SK-N-SH (cell line): ENCODE results near the gene FBXO42. TPM values are rescaled to one million over a fixed set of nuclear protein-coding genes. Genes with fewer than 3 reads are reported as not detected.
A peak's percentile ranks its signal among the peaks of the same experiment; 100 is the strongest.
"Not testable (repeated sequence)": the region's sequence is repeated elsewhere in the genome, so short reads cannot be mapped to it uniquely, and the experiment has no call there.

ENCODE experiments used
- CTCF ChIA-PET: fragments of 300-600, 350-600 bp; formaldehyde crosslinking; extraction: SDS; loops from one replicate; lab custom pipeline; 2021; lab: Yijun Ruan, JAX
- POLR2A ChIA-PET: fragments of 350-600 bp; sonication (Branson Sonifier 250); formaldehyde crosslinking; extraction: SDS; loops from one replicate; lab custom pipeline; 2020; ENCODE audit warnings: antibody characterized with exemption, inconsistent platforms; lab: Yijun Ruan, JAX
- DNase-seq: peaks from one replicate; pipeline ENCODE4 v3.0.0; 2012
- H2AFZ ChIP-seq: fragments of 200-600 bp; sonication (generic); 2 replicates; pipeline ENCODE4 v1.8.1; 2016; ENCODE audit warnings: antibody characterized with exemption, mild to moderate bottlenecking, low read depth
- H3F3A ChIP-seq: fragments of 200-600 bp; sonication (generic); replicated peaks from 2 replicates; pipeline ENCODE3; 2016; ENCODE audit warnings: antibody characterized with exemption, mild to moderate bottlenecking; ENCODE audit not compliant: insufficient read depth
- H3K27ac ChIP-seq, 2 experiments: fragments of 200-500 bp in 1 of 2; fragments of 200-600 bp in 1 of 2; sonication (Bioruptor generic) in 1 of 2; sonication (generic), shearing (Covaris generic) in 1 of 2; 2 replicates each; pipeline versions ENCODE4 v1.5.1 to v1.6.1; 2014 to 2016; ENCODE audit warnings: low read depth in 2 of 2, inconsistent platforms in 1 of 2, low read length in 1 of 2, mild to moderate bottlenecking in 1 of 2, mixed read lengths in 1 of 2
- H3K27me3 ChIP-seq: fragments of 200-600 bp; sonication (generic), shearing (Covaris generic); 2 replicates; pipeline ENCODE4 v1.6.1; 2016; ENCODE audit warnings: mixed run types; ENCODE audit not compliant: insufficient read depth
- H3K36me3 ChIP-seq, 2 experiments: fragments of 200-500 bp in 1 of 2; fragments of 200-600 bp in 1 of 2; sonication (Bioruptor generic) in 1 of 2; sonication (generic) in 1 of 2; replicated peaks in 1 of 2; 2 replicates each; pipeline versions ENCODE3 to v1.5.1; 2014 to 2016; ENCODE audit warnings: low read length in 1 of 2, mild to moderate bottlenecking in 1 of 2; ENCODE audit not compliant: insufficient read depth in 2 of 2, control insufficient read depth in 1 of 2
- H3K4me1 ChIP-seq, 2 experiments: fragments of 200-500 bp in 1 of 2; fragments of 200-600 bp in 1 of 2; sonication (Bioruptor generic) in 1 of 2; sonication (generic), shearing (Covaris generic) in 1 of 2; 2 replicates each; pipeline versions ENCODE4 v1.5.1 to v1.6.1; 2014 to 2016; ENCODE audit warnings: low read depth in 1 of 2, low read length in 1 of 2, mixed run types in 1 of 2; ENCODE audit not compliant: insufficient read depth in 2 of 2, control insufficient read depth in 1 of 2
- H3K4me2 ChIP-seq: fragments of 200-600 bp; sonication (generic), shearing (Covaris generic); 2 replicates; pipeline ENCODE4 v1.6.1; 2017; ENCODE audit warnings: mixed run types
- H3K4me3 ChIP-seq, 2 experiments: fragments of 200-500 bp in 1 of 2; fragments of 200-600 bp in 1 of 2; sonication (Bioruptor generic) in 1 of 2; sonication (generic), shearing (Covaris generic) in 1 of 2; 2 replicates each; pipeline versions ENCODE4 v1.5.1 to v1.8.1; 2014 to 2016; ENCODE audit warnings: low read depth in 2 of 2, inconsistent platforms in 1 of 2, low read length in 1 of 2, mild to moderate bottlenecking in 1 of 2, mixed read lengths in 1 of 2, moderate library complexity in 1 of 2
- H3K79me2 ChIP-seq: fragments of 200-600 bp; sonication (generic); 2 replicates; pipeline ENCODE4 v1.8.1; 2017; ENCODE audit warnings: mild to moderate bottlenecking; ENCODE audit not compliant: insufficient read depth
- H3K9ac ChIP-seq: fragments of 200-600 bp; sonication (generic); 2 replicates; pipeline ENCODE4 v1.6.1; 2017; ENCODE audit warnings: mixed run types
- H3K9me2 ChIP-seq: fragments of 200-600 bp; sonication (generic); 2 replicates; pipeline ENCODE4 v1.6.1; 2017; ENCODE audit warnings: mixed run types
- H3K9me3 ChIP-seq: fragments of 200-600 bp; sonication (generic); 2 replicates; pipeline ENCODE4 v1.6.1; 2017; ENCODE audit warnings: mixed run types, mild to moderate bottlenecking, moderate library complexity
- H4K20me1 ChIP-seq: fragments of 200-600 bp; sonication (generic); 2 replicates; pipeline ENCODE4 v1.6.1; 2017; ENCODE audit warnings: mild to moderate bottlenecking, mixed run types; ENCODE audit not compliant: insufficient read depth
- FOSL2 ChIP-seq: IDR thresholded peaks from 2 replicates; pipeline ENCODE4 v1.4.0; 2012; ENCODE audit warnings: low read depth, mild to moderate bottlenecking, moderate library complexity, borderline replicate concordance
- TCF12 ChIP-seq: IDR thresholded peaks from 2 replicates; pipeline ENCODE4 v1.4.0; 2012
- WGBS: methylation state at CpG from one replicate; pipeline ENCODE4 v1.1.6; 2017; ENCODE audit warnings: low lambda C conversion rate; 5-methylcytosine and 5-hydroxymethylcytosine counted together
- polyA plus RNA-seq, 3 experiments: library from polyadenylated mRNA; depleted of rRNA; stranded (reverse); fragments of >200 nt; gene quantifications; 2 replicates each; pipeline ENCODE4 v1.2.3, GENCODE V29; 2012
- TF ChIP-seq, protein P1 (sequence below): IDR thresholded peaks from 2 replicates; pipeline ENCODE4; 2012
- TF ChIP-seq, protein P2 (sequence below): IDR thresholded peaks from 2 replicates; pipeline ENCODE4 v1.4.0; 2012; ENCODE audit warnings: low read depth
- TF ChIP-seq, protein P3 (sequence below): IDR thresholded peaks from 2 replicates; pipeline ENCODE4 v1.4.0; 2012; ENCODE audit warnings: low read depth, borderline replicate concordance

The FBXO42 gene
- polyA plus RNA-seq, 1 of the 3 experiments (the other 2 are of a cell fraction) = 8.6 TPM

DNA sequence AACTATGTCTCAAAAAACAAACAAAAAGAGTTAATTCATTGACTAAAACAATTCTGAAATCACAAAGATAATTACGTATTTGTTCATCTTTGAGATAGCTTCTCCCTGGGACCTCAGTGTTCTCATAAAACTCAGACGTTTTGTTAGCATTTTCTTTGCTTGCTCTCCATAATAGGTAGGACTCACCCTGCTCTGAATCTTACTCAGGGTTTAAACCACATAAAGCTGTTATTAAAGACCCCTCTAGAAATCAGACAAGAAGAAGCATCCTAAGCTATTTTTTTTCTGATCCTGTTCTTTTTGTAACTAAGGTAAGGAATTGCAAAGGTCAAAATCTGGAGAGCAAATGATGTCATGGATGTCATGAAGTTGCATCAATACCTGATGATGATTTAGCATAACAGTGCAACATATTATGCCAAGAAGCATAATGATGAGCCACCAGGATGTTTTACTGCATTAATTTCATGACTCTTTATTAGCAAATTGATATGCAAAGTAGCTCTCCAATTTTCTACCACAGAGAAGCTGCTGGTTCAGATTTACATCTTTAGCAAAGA, 2.4 kb downstream of the FBXO42 start:
- POLR2A ChIA-PET = no interaction called here
- Histone ChIP-seq H3K27me3 (no peaks in the 10 kb centered on the region), H3K79me2 (peaks cover 73% of the 10 kb centered on the region), H3K9me2 (no peaks in the 10 kb centered on the region), H3K9me3 (no peaks in the 10 kb centered on the region), H3K4me1 (peaks cover 6 to 18% of the 10 kb centered on the region in 2 experiments; a peak in 3 of 4 replicates), H3K9ac (no peak overlapping the region), H3K36me3 (no peaks in the 10 kb centered on the region), H3K4me3 (no peak overlapping the region; a peak in 1 of 4 replicates), H3K4me2 (0 out of 2 replicates have a peak overlapping the region, but pooled peaks have one; percentile 29), H4K20me1 (peaks cover 46% of the 10 kb centered on the region), H2AFZ (no peak overlapping the region), H3K27ac (peak overlapping the region in 1 of 2 experiments; percentile 72; a peak in 2 of 4 replicates), H3F3A (peaks cover 11% of the 10 kb centered on the region)
- CTCF ChIA-PET = interaction anchor here (1.0 to 2.5 kb wide), 4 partner anchors 13 to 277 kb away, joined by 3 to 7 read pairs (median 5); partner anchors contain the start of gene FAM131C
- WGBS = 81% methylated on average over 2 of the region's 2 CpGs
- TF ChIP-seq, protein P1, sequence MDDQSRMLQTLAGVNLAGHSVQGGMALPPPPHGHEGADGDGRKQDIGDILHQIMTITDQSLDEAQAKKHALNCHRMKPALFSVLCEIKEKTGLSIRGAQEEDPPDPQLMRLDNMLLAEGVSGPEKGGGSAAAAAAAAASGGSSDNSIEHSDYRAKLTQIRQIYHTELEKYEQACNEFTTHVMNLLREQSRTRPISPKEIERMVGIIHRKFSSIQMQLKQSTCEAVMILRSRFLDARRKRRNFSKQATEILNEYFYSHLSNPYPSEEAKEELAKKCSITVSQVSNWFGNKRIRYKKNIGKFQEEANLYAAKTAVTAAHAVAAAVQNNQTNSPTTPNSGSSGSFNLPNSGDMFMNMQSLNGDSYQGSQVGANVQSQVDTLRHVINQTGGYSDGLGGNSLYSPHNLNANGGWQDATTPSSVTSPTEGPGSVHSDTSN = no peak
- DNase-seq = no peak

DNA sequence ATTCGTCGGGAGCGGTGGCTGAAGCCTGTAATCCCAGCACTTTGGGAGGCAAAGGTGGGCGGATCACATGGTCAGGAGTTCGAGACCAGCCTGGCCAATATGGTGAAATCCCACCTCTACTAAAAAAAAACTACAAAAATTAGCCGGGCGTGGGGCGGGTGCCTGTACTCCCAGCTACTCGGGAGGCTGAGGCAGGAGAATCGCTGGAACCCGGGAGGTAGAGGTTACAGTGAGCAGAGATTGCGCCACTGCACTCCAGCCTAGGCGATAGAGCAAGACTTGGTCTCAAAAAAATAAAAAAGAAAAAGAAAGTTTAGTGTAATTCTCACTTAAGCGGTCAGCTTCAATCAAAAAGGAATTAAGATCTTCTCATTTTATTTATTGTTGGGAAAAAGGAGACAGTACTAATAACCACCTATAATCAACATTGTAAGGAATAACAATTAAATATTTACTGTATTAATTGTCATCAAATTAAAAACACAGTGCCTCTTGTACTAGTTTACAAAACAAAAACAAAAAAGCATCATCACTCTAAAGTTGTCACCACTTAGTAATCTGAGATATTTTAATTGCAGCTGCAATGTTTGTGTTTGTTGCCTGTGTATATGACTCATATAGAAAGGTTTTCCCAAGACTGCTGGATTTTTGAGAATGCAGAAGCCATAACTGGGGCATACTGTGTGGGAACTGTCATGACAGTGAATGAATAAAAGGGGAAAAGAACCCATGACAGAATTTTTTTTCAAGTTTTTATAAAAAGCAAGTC, 3.7 kb downstream of the FBXO42 start:
- H4K20me1 ChIP-seq = peaks cover 50% of the 10 kb centered on the region
- POLR2A ChIA-PET = no interaction called here

DNA sequence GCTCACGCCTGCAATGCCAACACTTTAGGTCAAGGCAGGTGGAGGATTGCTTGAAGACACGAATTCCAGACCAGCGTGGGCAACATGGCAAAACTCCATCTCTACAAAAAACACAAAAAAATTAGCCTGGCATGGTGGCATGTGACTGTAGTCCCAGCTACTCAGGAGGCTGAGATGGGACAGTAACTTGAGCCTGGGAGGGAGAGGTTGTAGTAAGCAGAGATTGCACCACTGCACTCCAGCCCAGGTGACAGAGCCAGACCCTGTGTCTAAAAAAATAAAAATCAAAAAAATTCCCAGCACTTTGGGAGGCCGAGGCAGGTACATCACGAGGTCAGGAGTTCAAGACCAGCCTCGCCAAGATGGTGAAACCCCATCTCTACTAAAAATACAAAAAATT, 9.0 kb downstream of the FBXO42 start:
- H3K4me1 ChIP-seq, H3F3A ChIP-seq, H2AFZ ChIP-seq, H3K4me3 ChIP-seq, POLR2A ChIA-PET, CTCF ChIA-PET, H3K9ac ChIP-seq, H3K4me2 ChIP-seq, H3K27me3 ChIP-seq, H3K27ac ChIP-seq, H3K9me2 ChIP-seq, DNase-seq, H3K36me3 ChIP-seq, H3K9me3 ChIP-seq: not testable (repeated sequence)
- WGBS = 98% methylated on average over 6 of the region's 6 CpGs
- H3K79me2 ChIP-seq = peaks cover 99% of the 10 kb centered on the region
- H4K20me1 ChIP-seq = peaks cover 43% of the 10 kb centered on the region

More for the DNA sequence above, 3.7 kb downstream of the FBXO42 start:
- Histone ChIP-seq H3F3A (peaks cover 11% of the 10 kb centered on the region), H3K9ac (no peak overlapping the region), H3K9me3 (no peaks in the 10 kb centered on the region), H3K4me1 (peaks cover 6 to 18% of the 10 kb centered on the region in 2 experiments; a peak in 3 of 4 replicates), H3K4me3 (no peak overlapping the region), H3K9me2 (no peaks in the 10 kb centered on the region), H3K36me3 (no peaks in the 10 kb centered on the region), H3K27me3 (no peaks in the 10 kb centered on the region), H3K27ac (peak overlapping the region in 1 of 2 experiments; percentile 72; a peak in 2 of 4 replicates), H3K4me2 (no peak overlapping the region), H2AFZ (no peak overlapping the region), H3K79me2 (peaks cover 86% of the 10 kb centered on the region)
- WGBS = 97% methylated on average over 14 of the region's 14 CpGs
- peak; percentile 34; the same call in 1 of the 2 replicates for TF ChIP-seq FOSL2
- TF ChIP-seq, protein P2, sequence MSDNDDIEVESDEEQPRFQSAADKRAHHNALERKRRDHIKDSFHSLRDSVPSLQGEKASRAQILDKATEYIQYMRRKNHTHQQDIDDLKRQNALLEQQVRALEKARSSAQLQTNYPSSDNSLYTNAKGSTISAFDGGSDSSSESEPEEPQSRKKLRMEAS = no peak
- TF ChIP-seq, protein P3, sequence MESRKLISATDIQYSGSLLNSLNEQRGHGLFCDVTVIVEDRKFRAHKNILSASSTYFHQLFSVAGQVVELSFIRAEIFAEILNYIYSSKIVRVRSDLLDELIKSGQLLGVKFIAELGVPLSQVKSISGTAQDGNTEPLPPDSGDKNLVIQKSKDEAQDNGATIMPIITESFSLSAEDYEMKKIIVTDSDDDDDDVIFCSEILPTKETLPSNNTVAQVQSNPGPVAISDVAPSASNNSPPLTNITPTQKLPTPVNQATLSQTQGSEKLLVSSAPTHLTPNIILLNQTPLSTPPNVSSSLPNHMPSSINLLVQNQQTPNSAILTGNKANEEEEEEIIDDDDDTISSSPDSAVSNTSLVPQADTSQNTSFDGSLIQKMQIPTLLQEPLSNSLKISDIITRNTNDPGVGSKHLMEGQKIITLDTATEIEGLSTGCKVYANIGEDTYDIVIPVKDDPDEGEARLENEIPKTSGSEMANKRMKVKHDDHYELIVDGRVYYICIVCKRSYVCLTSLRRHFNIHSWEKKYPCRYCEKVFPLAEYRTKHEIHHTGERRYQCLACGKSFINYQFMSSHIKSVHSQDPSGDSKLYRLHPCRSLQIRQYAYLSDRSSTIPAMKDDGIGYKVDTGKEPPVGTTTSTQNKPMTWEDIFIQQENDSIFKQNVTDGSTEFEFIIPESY = no peak
- TF ChIP-seq TCF12 = 0 out of 2 replicates have a peak, but pooled peaks have one; percentile 7
- CTCF ChIA-PET = interaction anchor here (0.7 kb wide), 1 partner anchor 11 kb away, joined by 3 read pairs; no protein-coding TSS in a partner anchor
- no peak for DNase-seq
